Posterior vena cava (tissue), 2 donors: Measurements from ENCODE around the gene FBXO24. TPM values are rescaled to one million over a fixed set of nuclear protein-coding genes. Genes with fewer than 3 reads are reported as not detected.
A peak's percentile ranks its signal among the peaks of the same experiment; 100 is the strongest.

ENCODE experiments used
- DNase-seq: peaks from one replicate; pipeline ENCODE4 v3.0.0-alpha.2; 2020; ENCODE audit warnings: low spot score
- intact Hi-C, 2 donors: fragments of 100-400 bp; cut with DNase I; formaldehyde crosslinking; loops; one replicate each; pipeline versions ENCODE4 v1.14.1 to v1.14.2; 2022 to 2023
- total RNA-seq, 2 donors: library from RNA; stranded (reverse); fragmentation: NEBNext Ultra II Directional; extraction: Animal tissue kit (Norgen Biotek cat#: 25700); gene quantifications; one replicate each; pipeline ENCODE4 v1.2.1, GENCODE V29; 2021
- donor health status: DM: yes; HTN: yes; CAD: no.
- donor health status: DM: yes; HTN: yes; CAD: no.

The FBXO24 gene
- total RNA-seq, 2 donors from 2014 or later, result 0.14 to 0.51 TPM

- DNase-seq, result peak; percentile 71
- intact Hi-C loops, result no loop called here
Measured at GRCh38 chr7:100570954-100571828, 14.9 kb upstream of the FBXO24 start.

- DNase-seq, result no peak
- intact Hi-C loops, result no loop called here
Measured at GRCh38 chr7:100571829-100572116, 14.4 kb upstream of the FBXO24 start.

GRCh38 chr7:100572281-100572948 lies 13.7 kb upstream of the FBXO24 start:
- intact Hi-C loops, result no loop called here
- DNase-seq, result peak; percentile 62

- intact Hi-C loops, result no loop called here
Measured at GRCh38 chr7:100572949-100573675, 13.0 kb upstream of the FBXO24 start.

GRCh38 chr7:100573691-100574361 lies 12.3 kb upstream of the FBXO24 start, which contains the start of gene SAP25:
SAP25 (minus strand) TSS chr7:100573900; CDS start chr7:100573742, 158 bp downstream.
- intact Hi-C loops, result no loop called here
- DNase-seq, result no peak

More at GRCh38 chr7:100572949-100573675, 13.0 kb upstream of the FBXO24 start:
- DNase-seq, result peak; percentile 73

GRCh38 chr7:100574362-100575205 lies 11.5 kb upstream of the FBXO24 start:
- intact Hi-C loops, result no loop called here
- no peak for DNase-seq

- intact Hi-C loops, result no loop called here
- DNase-seq, result peak; percentile 66
Measured at GRCh38 chr7:100575206-100575631, 10.9 kb upstream of the FBXO24 start.

GRCh38 chr7:100575746-100576383 lies 10.3 kb upstream of the FBXO24 start:
- intact Hi-C loops, result loop anchor here in 1 of 2 donors (1.0 kb wide), 1 partner anchor 16 kb away; no protein-coding TSS in a partner anchor
- peak; percentile 65 for DNase-seq

GRCh38 chr7:100576384-100576993 lies 9.6 kb upstream of the FBXO24 start:
- no peak for DNase-seq
- intact Hi-C loops, result loop anchor here in 1 of 2 donors (1.0 kb wide), 1 partner anchor 16 kb away; no protein-coding TSS in a partner anchor

GRCh38 chr7:100577103-100577502 lies 9.0 kb upstream of the FBXO24 start:
- intact Hi-C loops, result no loop called here

GRCh38 chr7:100577507-100577906 lies 8.6 kb upstream of the FBXO24 start:
- intact Hi-C loops, result no loop called here
- no peak for DNase-seq

More at GRCh38 chr7:100577103-100577502, 9.0 kb upstream of the FBXO24 start:
- no peak for DNase-seq

GRCh38 chr7:100578246-100579183 lies 7.6 kb upstream of the FBXO24 start:
- DNase-seq, result no peak
- intact Hi-C loops, result no loop called here

GRCh38 chr7:100580466-100581283 lies 5.5 kb upstream of the FBXO24 start:
- intact Hi-C loops, result no loop called here
- DNase-seq, result no peak

- intact Hi-C loops, result no loop called here
- DNase-seq, result no peak
Measured at GRCh38 chr7:100582041-100582579, 4.0 kb upstream of the FBXO24 start.

- intact Hi-C loops, result no loop called here
- no peak for DNase-seq
Measured at GRCh38 chr7:100582650-100583049, 3.5 kb upstream of the FBXO24 start.
